ENCODE data around the gene MGME1.
A peak's percentile ranks its signal among the peaks of the same experiment; 100 is the strongest.

The MGME1 gene

GRCh38 chr20:17935761-17936160, 33.1 kb upstream of the MGME1 start:
- no peak for DNase-seq (ENCODE audit: low read depth)
- no peak overlapping the region for H3K4me3 ChIP-seq (ENCODE audit: low read length)
- TF ChIP-seq, protein P1, sequence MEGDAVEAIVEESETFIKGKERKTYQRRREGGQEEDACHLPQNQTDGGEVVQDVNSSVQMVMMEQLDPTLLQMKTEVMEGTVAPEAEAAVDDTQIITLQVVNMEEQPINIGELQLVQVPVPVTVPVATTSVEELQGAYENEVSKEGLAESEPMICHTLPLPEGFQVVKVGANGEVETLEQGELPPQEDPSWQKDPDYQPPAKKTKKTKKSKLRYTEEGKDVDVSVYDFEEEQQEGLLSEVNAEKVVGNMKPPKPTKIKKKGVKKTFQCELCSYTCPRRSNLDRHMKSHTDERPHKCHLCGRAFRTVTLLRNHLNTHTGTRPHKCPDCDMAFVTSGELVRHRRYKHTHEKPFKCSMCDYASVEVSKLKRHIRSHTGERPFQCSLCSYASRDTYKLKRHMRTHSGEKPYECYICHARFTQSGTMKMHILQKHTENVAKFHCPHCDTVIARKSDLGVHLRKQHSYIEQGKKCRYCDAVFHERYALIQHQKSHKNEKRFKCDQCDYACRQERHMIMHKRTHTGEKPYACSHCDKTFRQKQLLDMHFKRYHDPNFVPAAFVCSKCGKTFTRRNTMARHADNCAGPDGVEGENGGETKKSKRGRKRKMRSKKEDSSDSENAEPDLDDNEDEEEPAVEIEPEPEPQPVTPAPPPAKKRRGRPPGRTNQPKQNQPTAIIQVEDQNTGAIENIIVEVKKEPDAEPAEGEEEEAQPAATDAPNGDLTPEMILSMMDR (conservative IDR thresholded peaks at IDR 0.05; ENCODE audit: low read length), result no peak

GRCh38 chr20:17936286-17936760, 32.5 kb upstream of the MGME1 start:
- no peak overlapping the region for H3K4me3 ChIP-seq (ENCODE audit: low read length)
- TF ChIP-seq, protein P1 (conservative IDR thresholded peaks at IDR 0.05; ENCODE audit: low read length), result no peak
- DNase-seq (ENCODE audit: low read depth), result peak; percentile 45

DNA sequence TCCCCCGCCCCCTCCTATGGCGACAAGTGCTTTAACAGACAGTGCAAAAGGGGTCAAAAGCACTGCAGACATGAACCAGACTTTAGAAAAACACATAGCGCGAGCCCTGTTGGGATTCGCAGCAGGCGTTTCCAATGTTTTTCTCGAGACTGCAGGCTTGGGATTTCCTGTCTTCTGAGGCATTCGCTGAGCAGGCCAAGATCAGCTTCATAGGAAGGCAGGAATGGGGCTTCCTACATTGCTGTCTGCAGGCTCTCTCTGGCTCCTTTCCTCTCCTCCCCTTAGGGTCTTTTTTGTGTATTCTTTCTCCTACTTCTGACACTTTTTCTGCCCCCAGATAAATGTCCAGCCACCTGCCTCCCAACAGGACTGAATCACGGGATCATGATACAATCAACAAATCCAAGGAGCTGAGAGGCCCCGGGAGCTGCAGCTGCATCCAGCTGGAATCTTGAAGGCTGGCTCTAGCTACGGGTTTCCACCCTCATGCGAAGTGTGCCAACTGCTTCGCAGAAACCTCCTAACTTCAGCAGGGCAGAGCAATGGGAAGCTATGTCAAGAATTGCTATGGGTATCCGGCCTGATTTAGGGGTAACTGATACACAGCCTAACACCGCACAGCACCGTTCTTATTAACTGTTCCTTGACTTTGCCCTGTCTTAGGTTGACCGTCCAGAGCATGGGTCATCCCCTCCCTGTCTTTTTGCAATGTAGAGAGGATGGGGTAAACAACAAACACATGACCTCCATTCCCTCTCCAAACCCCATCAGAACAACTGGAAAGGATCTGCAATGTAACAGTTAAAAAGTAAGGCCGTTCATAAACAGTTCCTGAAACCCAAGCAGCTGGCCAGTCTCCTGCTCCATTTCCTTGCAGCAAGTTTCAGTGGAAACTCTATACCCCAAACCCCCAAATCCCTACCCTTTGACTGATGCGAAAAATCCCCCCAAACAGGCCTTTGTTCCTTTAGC, 31.8 kb upstream of the MGME1 start:
- TF ChIP-seq, protein P1 (conservative IDR thresholded peaks at IDR 0.05; ENCODE audit: low read length), result no peak
- peak; percentile 69 for DNase-seq (ENCODE audit: low read depth)
- H3K4me3 ChIP-seq (ENCODE audit: low read length), result no peak overlapping the region

DNA sequence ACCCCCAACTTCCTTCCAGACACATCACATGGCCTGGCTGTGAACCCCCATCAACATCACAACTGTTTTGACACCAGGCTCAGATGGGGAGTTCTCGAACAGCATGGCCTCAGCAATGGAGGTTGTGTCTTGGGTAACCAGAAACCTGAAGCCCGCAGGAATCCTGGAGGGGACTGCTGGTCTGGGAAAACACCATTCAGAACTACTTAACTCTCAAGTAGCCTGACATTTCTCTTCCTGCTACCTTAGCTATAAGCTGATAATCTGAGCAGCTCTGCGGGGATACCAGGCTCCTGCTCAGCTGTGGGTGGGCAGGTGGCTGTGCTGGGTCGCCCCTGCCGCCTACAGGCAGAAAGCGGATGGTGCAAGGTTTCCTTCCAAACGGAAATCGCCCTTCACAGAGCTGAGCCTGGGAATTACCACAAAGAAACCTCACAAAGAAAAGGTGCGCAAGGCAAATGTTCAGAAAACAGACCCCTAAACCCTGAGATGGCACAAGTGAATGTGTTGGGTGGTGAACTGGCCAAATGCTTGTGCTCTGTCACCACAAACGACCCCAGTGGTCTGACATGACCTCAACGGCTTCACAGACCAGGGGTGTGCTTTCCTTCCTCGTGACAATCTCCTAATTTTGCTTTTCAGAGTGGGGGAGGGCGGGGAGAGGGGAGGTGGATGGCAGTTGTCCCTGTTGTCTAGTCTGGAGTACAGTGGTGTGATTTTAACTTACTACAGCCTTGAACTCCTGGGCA, 29.8 kb upstream of the MGME1 start:
- peak; percentile 65 for DNase-seq (ENCODE audit: low read depth)
- TF ChIP-seq, protein P1 (conservative IDR thresholded peaks at IDR 0.05; ENCODE audit: low read length), result peak; percentile 96
- H3K4me3 ChIP-seq (ENCODE audit: low read length), result no peak overlapping the region

- TF ChIP-seq, protein P1 (conservative IDR thresholded peaks at IDR 0.05; ENCODE audit: low read length), result no peak
- no peak for DNase-seq (ENCODE audit: low read depth)
- no peak overlapping the region for H3K4me3 ChIP-seq (ENCODE audit: low read length)
These were observed 29.1 kb upstream of the MGME1 start for GRCh38 chr20:17939622-17940223.

DNA sequence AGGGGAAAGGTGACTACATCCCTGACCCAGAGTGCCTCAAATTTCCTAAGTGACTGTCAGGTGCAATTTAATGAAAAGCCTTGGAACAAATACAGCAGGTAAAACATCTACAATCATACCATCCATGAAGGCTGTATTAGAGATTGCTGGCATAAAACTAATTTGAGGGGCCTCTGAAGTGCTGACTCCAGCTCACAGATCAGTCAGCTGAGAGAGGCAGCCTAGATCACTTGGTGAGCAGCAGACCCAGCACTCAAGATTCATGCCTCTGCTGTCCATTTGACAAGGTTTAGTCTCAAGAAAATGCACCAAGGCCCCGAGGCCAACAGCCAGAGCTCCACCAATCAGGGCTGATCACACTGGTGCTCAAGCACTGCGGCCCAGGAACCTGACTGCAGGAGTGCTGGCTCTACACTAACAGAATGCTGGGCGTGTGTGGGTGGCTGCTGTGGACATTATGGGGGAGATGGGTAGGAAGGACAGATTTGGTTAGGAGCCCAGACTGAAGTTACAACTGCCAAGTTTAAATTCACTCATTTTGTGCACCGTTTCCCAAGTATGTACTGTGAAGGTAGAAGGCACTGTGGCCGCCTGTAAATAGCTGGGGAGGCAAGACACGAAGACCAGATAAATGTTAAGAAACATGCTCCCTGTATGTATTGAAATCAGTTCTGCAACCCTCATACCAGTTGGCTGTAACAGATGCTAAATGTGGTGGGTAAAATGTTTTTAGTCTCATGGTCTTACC, 28.4 kb upstream of the MGME1 start:
- no peak for DNase-seq (ENCODE audit: low read depth)
- H3K4me3 ChIP-seq (ENCODE audit: low read length), result no peak overlapping the region
- TF ChIP-seq, protein P1 (conservative IDR thresholded peaks at IDR 0.05; ENCODE audit: low read length), result no peak
